HG03045 (cell line): ENCODE measurements around the gene KLHDC3.
"Not testable (repeated sequence)": the region's sequence is repeated elsewhere in the genome, so short reads cannot be mapped to it uniquely, and the experiment has no call there.

ENCODE experiments used
- ATAC-seq: cut with Tn5 transposase; IDR thresholded peaks from one replicate; pipeline ENCODE4 v1.9.1; 2021; ENCODE audit warnings: mild to moderate bottlenecking, moderate library complexity; ENCODE audit not compliant: unreplicated experiment

Gene KLHDC3

GRCh38 chr6:42987533-42988451, 26.3 kb upstream of the KLHDC3 start:
- ATAC-seq = no peak

GRCh38 chr6:42988486-42989020, 25.5 kb upstream of the KLHDC3 start:
- no peak for ATAC-seq

- ATAC-seq = no peak
These were observed 24.1 kb upstream of the KLHDC3 start for GRCh38 chr6:42989923-42990322.

- no peak for ATAC-seq
These were observed 20.6 kb upstream of the KLHDC3 start for GRCh38 chr6:42993445-42993844.

GRCh38 chr6:42996513-42996912, 17.5 kb upstream of the KLHDC3 start:
- no peak for ATAC-seq

GRCh38 chr6:42998205-42998604, 15.8 kb upstream of the KLHDC3 start:
- ATAC-seq = not testable (repeated sequence)

GRCh38 chr6:43001843-43002242, 12.2 kb upstream of the KLHDC3 start:
- no peak for ATAC-seq

- no peak for ATAC-seq
These were observed 8.2 kb upstream of the KLHDC3 start for GRCh38 chr6:43005844-43006243.

GRCh38 chr6:43006251-43006650, 7.8 kb upstream of the KLHDC3 start:
- ATAC-seq = no peak

GRCh38 chr6:43007126-43007525, 6.9 kb upstream of the KLHDC3 start:
- no peak for ATAC-seq

- ATAC-seq = no peak
These were observed 4.9 kb upstream of the KLHDC3 start for GRCh38 chr6:43009124-43009523.

GRCh38 chr6:43011207-43011606, 2.8 kb upstream of the KLHDC3 start:
- no peak for ATAC-seq

- ATAC-seq = no peak
These were observed 1.7 kb upstream of the KLHDC3 start for GRCh38 chr6:43012364-43012763.

GRCh38 chr6:43013097-43013842, 779 bp upstream of the KLHDC3 start:
- no peak for ATAC-seq

- no peak for ATAC-seq
These were observed 423 bp downstream of the KLHDC3 start for GRCh38 chr6:43014434-43014909.

- no peak for ATAC-seq
These were observed 2.3 kb downstream of the KLHDC3 start for GRCh38 chr6:43016176-43016942.

GRCh38 chr6:43016943-43017334, 2.9 kb downstream of the KLHDC3 start:
- no peak for ATAC-seq

- no peak for ATAC-seq
These were observed 5.1 kb downstream of the KLHDC3 start for GRCh38 chr6:43019152-43019551.

- ATAC-seq = no peak
These were observed 6.1 kb downstream of the KLHDC3 start for GRCh38 chr6:43020052-43020705.

- ATAC-seq = no peak
These were observed 6.8 kb downstream of the KLHDC3 start for GRCh38 chr6:43020847-43021246.
